Measurements from ENCODE around the gene PEX1. TPM values are rescaled to one million over a fixed set of nuclear protein-coding genes. Genes with fewer than 3 reads are reported as not detected.

PEX1 gene
- total and polyA plus RNA-seq, 2 of the 13 experiments (the other 11 are each of a cell fraction or from before 2014, with no cell fraction given): 16.6 to 22.4 TPM

DNA sequence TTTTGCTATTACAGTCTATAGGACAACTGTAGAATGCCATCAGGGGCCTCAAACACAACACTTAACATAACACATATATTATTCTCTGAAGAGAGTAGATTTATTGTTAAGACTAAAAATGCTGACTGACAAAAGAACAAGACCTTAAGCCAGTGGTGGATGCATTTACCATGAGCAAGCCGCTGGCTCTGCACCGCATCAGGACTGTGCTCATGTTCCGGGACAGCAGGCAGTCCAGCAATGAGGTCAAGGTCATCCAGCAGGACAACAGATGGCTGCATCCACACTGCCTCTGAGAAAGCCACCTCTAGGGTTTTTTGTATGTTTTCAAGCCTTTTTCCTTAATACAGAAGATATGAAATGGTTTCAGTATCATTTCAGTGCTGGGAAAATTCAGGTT, 23.8 kb downstream of the PEX1 start (continued):
- TF ChIP-seq, protein P1, sequence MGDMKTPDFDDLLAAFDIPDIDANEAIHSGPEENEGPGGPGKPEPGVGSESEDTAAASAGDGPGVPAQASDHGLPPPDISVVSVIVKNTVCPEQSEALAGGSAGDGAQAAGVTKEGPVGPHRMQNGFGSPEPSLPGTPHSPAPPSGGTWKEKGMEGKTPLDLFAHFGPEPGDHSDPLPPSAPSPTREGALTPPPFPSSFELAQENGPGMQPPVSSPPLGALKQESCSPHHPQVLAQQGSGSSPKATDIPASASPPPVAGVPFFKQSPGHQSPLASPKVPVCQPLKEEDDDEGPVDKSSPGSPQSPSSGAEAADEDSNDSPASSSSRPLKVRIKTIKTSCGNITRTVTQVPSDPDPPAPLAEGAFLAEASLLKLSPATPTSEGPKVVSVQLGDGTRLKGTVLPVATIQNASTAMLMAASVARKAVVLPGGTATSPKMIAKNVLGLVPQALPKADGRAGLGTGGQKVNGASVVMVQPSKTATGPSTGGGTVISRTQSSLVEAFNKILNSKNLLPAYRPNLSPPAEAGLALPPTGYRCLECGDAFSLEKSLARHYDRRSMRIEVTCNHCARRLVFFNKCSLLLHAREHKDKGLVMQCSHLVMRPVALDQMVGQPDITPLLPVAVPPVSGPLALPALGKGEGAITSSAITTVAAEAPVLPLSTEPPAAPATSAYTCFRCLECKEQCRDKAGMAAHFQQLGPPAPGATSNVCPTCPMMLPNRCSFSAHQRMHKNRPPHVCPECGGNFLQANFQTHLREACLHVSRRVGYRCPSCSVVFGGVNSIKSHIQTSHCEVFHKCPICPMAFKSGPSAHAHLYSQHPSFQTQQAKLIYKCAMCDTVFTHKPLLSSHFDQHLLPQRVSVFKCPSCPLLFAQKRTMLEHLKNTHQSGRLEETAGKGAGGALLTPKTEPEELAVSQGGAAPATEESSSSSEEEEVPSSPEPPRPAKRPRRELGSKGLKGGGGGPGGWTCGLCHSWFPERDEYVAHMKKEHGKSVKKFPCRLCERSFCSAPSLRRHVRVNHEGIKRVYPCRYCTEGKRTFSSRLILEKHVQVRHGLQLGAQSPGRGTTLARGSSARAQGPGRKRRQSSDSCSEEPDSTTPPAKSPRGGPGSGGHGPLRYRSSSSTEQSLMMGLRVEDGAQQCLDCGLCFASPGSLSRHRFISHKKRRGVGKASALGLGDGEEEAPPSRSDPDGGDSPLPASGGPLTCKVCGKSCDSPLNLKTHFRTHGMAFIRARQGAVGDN (CRISPR knock-in tag; IDR thresholded peaks at IDR 0.05): peak; percentile 10; the same call in 1 of the 2 replicates
- TF ChIP-seq ZNF629 (CRISPR knock-in tag; conservative IDR thresholded peaks at IDR 0.05) (no peak), ZNF329 (CRISPR knock-in tag; IDR thresholded peaks at IDR 0.05; ENCODE audit: low read depth) (no peak), ZNF124 (CRISPR knock-in tag; IDR thresholded peaks at IDR 0.05) (no peak), SAP130 (CRISPR knock-in tag; IDR thresholded peaks at IDR 0.05; ENCODE audit: low read depth) (peak; percentile 30; the same call in 1 of the 2 replicates), ZNF20 (CRISPR knock-in tag; IDR thresholded peaks at IDR 0.05) (no peak), SALL2 (CRISPR knock-in tag; IDR thresholded peaks at IDR 0.05) (no peak), CAMTA2 (CRISPR knock-in tag; IDR thresholded peaks at IDR 0.05; ENCODE audit: borderline replicate concordance) (no peak), ZNF7 (CRISPR knock-in tag; IDR thresholded peaks at IDR 0.05) (no peak), ZNF24 (IDR thresholded peaks at IDR 0.05) (no peak), CEBPG (CRISPR knock-in tag; IDR thresholded peaks at IDR 0.05) (no peak), DMAP1 (CRISPR knock-in tag; IDR thresholded peaks at IDR 0.05) (no peak), ZNF670 (CRISPR knock-in tag; IDR thresholded peaks at IDR 0.05; ENCODE audit: borderline replicate concordance) (no peak), MZF1 (CRISPR knock-in tag; IDR thresholded peaks at IDR 0.05; ENCODE audit: borderline replicate concordance) (no peak), NR2F1 (CRISPR knock-in tag; IDR thresholded peaks at IDR 0.05) (peak; percentile 47 to 54; a peak in 2 of 4 replicates), SKI (IDR thresholded peaks at IDR 0.05; ENCODE audit: partially characterized antibody) (no peak), HOXA3 (CRISPR knock-in tag; IDR thresholded peaks at IDR 0.05) (peak; percentile 26; the same call in 1 of the 2 replicates), ESRRA (CRISPR knock-in tag; IDR thresholded peaks at IDR 0.05; ENCODE audit: low read depth) (peak; percentile 72; the same call in 1 of the 2 replicates)
- TF ChIP-seq, protein P2, sequence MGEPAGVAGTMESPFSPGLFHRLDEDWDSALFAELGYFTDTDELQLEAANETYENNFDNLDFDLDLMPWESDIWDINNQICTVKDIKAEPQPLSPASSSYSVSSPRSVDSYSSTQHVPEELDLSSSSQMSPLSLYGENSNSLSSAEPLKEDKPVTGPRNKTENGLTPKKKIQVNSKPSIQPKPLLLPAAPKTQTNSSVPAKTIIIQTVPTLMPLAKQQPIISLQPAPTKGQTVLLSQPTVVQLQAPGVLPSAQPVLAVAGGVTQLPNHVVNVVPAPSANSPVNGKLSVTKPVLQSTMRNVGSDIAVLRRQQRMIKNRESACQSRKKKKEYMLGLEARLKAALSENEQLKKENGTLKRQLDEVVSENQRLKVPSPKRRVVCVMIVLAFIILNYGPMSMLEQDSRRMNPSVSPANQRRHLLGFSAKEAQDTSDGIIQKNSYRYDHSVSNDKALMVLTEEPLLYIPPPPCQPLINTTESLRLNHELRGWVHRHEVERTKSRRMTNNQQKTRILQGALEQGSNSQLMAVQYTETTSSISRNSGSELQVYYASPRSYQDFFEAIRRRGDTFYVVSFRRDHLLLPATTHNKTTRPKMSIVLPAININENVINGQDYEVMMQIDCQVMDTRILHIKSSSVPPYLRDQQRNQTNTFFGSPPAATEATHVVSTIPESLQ (CRISPR knock-in tag; conservative IDR thresholded peaks at IDR 0.05): no peak
- TF ChIP-seq, protein P3, sequence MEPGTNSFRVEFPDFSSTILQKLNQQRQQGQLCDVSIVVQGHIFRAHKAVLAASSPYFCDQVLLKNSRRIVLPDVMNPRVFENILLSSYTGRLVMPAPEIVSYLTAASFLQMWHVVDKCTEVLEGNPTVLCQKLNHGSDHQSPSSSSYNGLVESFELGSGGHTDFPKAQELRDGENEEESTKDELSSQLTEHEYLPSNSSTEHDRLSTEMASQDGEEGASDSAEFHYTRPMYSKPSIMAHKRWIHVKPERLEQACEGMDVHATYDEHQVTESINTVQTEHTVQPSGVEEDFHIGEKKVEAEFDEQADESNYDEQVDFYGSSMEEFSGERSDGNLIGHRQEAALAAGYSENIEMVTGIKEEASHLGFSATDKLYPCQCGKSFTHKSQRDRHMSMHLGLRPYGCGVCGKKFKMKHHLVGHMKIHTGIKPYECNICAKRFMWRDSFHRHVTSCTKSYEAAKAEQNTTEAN (CRISPR knock-in tag; conservative IDR thresholded peaks at IDR 0.05): no peak
- TF ChIP-seq, protein P4, sequence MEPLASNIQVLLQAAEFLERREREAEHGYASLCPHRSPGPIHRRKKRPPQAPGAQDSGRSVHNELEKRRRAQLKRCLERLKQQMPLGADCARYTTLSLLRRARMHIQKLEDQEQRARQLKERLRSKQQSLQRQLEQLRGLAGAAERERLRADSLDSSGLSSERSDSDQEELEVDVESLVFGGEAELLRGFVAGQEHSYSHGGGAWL (CRISPR knock-in tag; IDR thresholded peaks at IDR 0.05): no peak
